GM13976 (cell line): ENCODE measurements around the gene ERC1.
A peak's percentile ranks its signal among the peaks of the same experiment; 100 is the strongest.

Experiments
- DNase-seq: peaks from one replicate; pipeline ENCODE4 v3.0.0; 2012; ENCODE audit warnings: low spot score
- in situ Hi-C: fragments of 300-500 bp; cut with MboI; formaldehyde crosslinking; loops from one replicate; pipeline ENCODE4 v1.12.0; 2022; ENCODE audit warnings: low sequenced_read_pairs, mixed read lengths, inconsistent platforms; ENCODE audit not compliant: unreplicated experiment
- TF ChIP-seq, protein P1 (sequence below): IDR thresholded peaks from 2 replicates; pipeline ENCODE4 v1.5.1; 2012; ENCODE audit warnings: borderline replicate concordance, mild to moderate bottlenecking; ENCODE audit not compliant: insufficient read depth; ENCODE audit errors: extremely low read depth, missing control alignments, control extremely low read depth

Gene ERC1

DNA sequence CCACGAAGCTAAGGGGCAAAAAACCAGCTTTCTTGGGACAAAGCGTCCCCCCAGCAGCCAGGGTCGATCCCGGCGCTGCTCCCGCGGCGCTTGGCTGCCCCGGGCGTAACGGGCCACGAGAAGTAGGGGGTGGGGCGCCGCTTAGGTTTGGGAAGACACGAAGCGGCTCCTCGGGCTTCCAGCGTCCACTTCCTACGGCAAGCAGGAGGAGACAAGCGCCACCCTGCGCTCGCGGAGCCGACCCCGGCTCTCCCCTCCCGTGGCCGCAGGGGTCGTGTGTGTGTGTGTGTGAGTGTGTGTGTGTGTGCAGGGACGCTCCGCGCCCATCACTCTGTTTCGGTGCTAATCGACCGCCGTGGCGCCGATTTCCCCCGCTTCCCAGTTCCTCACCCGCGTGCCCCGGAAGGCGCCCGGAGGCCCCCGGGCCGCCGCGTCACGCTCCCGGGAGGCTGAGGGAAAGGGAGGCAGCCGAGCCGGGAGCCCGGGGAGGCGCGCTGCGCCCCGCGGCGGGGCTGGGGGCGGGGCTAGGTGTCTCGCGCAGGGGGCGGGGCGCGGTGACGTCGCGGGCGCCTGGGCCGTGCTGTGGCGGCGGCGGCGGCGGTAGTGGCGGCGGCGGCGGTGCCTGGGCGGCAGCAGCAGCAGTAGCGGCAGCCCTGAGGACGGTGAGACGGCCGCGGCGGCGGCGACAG, at the start of gene ERC1:
Gene ERC1 (plus strand): TSS at position 563 of the 689 bp plus-strand sequence. CDS start 36,681 bp downstream, outside the sequence.
- TF ChIP-seq, protein P1, sequence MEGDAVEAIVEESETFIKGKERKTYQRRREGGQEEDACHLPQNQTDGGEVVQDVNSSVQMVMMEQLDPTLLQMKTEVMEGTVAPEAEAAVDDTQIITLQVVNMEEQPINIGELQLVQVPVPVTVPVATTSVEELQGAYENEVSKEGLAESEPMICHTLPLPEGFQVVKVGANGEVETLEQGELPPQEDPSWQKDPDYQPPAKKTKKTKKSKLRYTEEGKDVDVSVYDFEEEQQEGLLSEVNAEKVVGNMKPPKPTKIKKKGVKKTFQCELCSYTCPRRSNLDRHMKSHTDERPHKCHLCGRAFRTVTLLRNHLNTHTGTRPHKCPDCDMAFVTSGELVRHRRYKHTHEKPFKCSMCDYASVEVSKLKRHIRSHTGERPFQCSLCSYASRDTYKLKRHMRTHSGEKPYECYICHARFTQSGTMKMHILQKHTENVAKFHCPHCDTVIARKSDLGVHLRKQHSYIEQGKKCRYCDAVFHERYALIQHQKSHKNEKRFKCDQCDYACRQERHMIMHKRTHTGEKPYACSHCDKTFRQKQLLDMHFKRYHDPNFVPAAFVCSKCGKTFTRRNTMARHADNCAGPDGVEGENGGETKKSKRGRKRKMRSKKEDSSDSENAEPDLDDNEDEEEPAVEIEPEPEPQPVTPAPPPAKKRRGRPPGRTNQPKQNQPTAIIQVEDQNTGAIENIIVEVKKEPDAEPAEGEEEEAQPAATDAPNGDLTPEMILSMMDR = no peak
- DNase-seq = peak; percentile 95
- in situ Hi-C loops = no loop called here

DNA sequence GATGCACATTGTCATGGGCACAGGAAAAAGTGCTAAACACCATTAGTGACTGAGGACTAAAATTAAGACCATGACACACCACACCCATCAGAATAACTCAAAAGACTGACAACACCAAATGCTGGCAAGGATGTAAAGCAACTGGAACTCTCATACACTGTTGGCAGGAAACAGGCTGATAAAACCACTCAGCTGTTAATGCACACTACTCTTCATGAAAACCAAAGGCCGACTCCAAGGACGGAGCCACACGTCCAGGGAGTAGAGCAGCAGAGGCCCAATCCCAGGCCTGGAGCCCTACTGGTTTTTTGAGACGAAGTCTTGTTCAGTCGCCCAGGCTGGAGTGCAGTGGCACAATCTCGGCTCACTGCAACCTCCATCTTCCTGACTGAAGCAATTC, 48.0 kb upstream of the ERC1 start:
- TF ChIP-seq, protein P1 = no peak

DNA sequence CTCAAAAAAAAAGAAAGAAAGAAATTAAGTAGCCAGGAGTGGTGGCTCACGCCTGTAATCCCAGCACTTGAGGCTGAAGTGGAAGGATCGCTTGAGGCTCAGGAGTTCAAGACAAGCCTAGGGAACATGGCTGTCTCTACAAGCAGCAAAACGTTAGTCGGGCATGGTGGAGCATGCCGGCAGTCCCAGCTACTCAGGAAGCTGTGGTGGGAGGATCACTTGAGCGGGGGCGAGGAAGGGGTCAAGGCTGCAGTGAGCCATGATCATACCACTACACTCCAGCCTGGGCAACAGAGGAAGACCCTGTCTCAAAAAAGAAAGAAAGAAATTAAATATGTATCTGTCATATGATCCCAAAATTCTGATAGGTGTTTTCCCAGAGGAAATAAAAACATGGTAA, 46.8 kb upstream of the ERC1 start:
- TF ChIP-seq, protein P1 = no peak
- DNase-seq = no peak
- in situ Hi-C loops = loop anchor here (10.0 kb wide), 1 partner anchor 129 kb away; no protein-coding TSS in a partner anchor

More for the DNA sequence above, 48.0 kb upstream of the ERC1 start:
- in situ Hi-C loops = loop anchor here (10.0 kb wide), 1 partner anchor 128 kb away; no protein-coding TSS in a partner anchor
- no peak for DNase-seq

DNA sequence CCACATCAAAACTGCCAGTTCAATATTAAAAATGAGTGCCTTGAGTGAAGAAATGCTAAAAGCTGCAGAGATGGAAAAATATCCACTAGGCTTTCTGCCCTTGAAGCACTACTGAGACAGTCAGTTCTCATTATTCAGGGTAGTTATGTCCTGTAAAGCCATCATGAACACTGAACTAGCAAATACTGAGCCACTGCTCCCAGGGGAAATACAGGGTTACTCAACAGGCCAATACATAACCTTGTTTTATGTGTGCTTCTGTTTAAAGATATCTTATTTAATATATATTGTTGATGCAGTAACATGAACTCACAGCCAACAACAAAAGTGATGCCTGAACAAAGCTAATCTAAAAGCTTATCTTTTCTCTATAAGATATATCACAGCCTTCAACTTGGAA, 44.8 kb upstream of the ERC1 start:
- no peak for DNase-seq
- in situ Hi-C loops = loop anchor here (10.0 kb wide), 1 partner anchor 131 kb away; no protein-coding TSS in a partner anchor
- TF ChIP-seq, protein P1 = no peak

DNA sequence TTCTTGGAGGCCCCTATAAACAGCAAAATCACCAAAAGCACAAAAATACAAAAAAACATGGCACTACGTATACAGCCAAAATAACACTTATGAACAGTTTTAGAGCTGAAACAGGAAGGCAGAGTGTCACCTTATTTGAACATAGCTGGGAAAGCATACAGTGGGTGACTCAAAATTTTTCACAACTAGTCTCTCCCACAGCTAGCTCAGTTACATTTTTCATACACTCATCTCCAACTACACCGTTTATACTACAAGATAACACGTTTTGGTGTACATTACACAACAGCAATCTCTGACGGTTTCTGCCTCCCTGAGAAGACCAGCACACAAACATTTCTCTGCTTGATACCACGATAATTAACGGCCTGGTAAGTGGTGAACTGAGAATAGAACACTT, 44.4 kb upstream of the ERC1 start:
- DNase-seq = no peak
- TF ChIP-seq, protein P1 = no peak
- in situ Hi-C loops = loop anchor here (10.0 kb wide), 1 partner anchor 132 kb away; no protein-coding TSS in a partner anchor

DNA sequence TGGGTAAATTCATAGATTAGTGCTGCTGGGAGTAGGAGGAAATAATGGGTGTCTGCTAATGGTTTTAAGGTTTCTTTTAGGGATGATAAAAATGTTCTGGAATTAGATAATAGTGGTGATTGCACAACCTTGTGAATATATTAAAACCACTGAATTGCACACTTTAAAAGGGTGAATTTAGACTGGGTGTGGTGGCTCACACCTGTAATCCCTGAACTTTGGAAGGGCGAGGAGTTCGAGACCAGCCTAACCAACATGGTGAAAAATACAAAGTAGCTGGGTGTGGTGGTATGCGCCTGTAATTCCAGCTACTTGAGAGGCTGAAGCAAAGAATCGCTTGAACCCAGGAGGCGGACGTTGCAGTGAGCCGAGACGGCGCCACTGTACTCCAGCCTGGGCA, 42.8 kb upstream of the ERC1 start:
- no peak for DNase-seq
- TF ChIP-seq, protein P1 = no peak
- in situ Hi-C loops = loop anchor here (10.0 kb wide), 1 partner anchor 133 kb away; no protein-coding TSS in a partner anchor
